ENCODE measurements around the gene ANAPC10. TPM values are rescaled to one million over a fixed set of nuclear protein-coding genes. Genes with fewer than 3 reads are reported as not detected.
A peak's percentile ranks its signal among the peaks of the same experiment; 100 is the strongest.

The ANAPC10 gene
- total and polyA plus RNA-seq, 2 of the 4 experiments (the other 2 are of a cell fraction): 17.1 to 22.4 TPM

- no peak overlapping the region for H2BK5ac ChIP-seq (ENCODE audit: low read depth, low read length, poor library complexity, severe bottlenecking)
- in situ Hi-C loops (cut with MboI; ENCODE audit: low sequenced_read_pairs): loop anchor here (10.0 kb wide), 1 partner anchor 887 kb away; no protein-coding TSS in a partner anchor
- H3K4me2 ChIP-seq (ENCODE audit: low read depth, low read length): no peak overlapping the region
- H3K4me3 ChIP-seq (ENCODE audit: insufficient read depth, low read depth, low read length): no peak overlapping the region
- no peak overlapping the region for H4K5ac ChIP-seq (ENCODE audit: low read depth, low read length)
- no peaks in the 10 kb centered on the region for H4K20me1 ChIP-seq (ENCODE audit: insufficient read depth, low read length)
- DNase-seq: peak; percentile 67
- no peak overlapping the region for H3K27ac ChIP-seq (ENCODE audit: insufficient read depth, low read length)
- no peak overlapping the region for H3K18ac ChIP-seq (ENCODE audit: low read depth, low read length)
- no peaks in the 10 kb centered on the region for H3K9me1 ChIP-seq (ENCODE audit: insufficient read depth, low read length)
- H3K23ac ChIP-seq (ENCODE audit: low read depth, low read length): no peak overlapping the region
- dilution Hi-C loops (cut with HindIII; ENCODE audit: low sequenced_read_pairs, unreplicated experiment): no loop called here
- H2AK5ac ChIP-seq (ENCODE audit: low read depth, low read length): no peak overlapping the region
- H2AFZ ChIP-seq (replicated peaks; ENCODE audit: low read length, poor library complexity): no peak overlapping the region
- TF ChIP-seq CTCF (conservative IDR thresholded peaks at IDR 0.05; ENCODE audit: low read depth, low read length) (peak; percentile 55), FOS (IDR thresholded peaks at IDR 0.05; ENCODE audit: low read depth, low read length) (no peak), SMC3 (IDR thresholded peaks at IDR 0.05; ENCODE audit: low read depth, low read length) (peak; percentile 46; the same call in 1 of the 2 replicates), RAD21 (IDR thresholded peaks at IDR 0.05; ENCODE audit: low read length) (peak; percentile 67)
- ChIA-PET POLR2A (ENCODE audit: unreplicated experiment) (no interaction called here), CTCF (interaction anchor here (0.5 to 1.1 kb wide), 4 partner anchors 10 to 306 kb away, joined by 3 to 9 read pairs (median 6); no protein-coding TSS in a partner anchor)
- H3K9ac ChIP-seq (ENCODE audit: low read depth, low read length): no peak overlapping the region
- no peaks in the 10 kb centered on the region for H3K9me3 ChIP-seq (ENCODE audit: control insufficient read depth, insufficient read depth, low read length)
- peak; percentile 77 for ATAC-seq (ENCODE audit: low read depth)
- H3K4ac ChIP-seq (ENCODE audit: low read depth, low read length): no peak overlapping the region
- H3K27me3 ChIP-seq (ENCODE audit: control insufficient read depth, insufficient read depth, low read length): no peaks in the 10 kb centered on the region
- no peak overlapping the region for H2BK120ac ChIP-seq (ENCODE audit: low read depth, low read length)
- H2BK20ac ChIP-seq (ENCODE audit: low read depth, low read length): no peak overlapping the region
- H4K91ac ChIP-seq (ENCODE audit: insufficient read depth, low read depth, low read length): no peak overlapping the region
- H2BK15ac ChIP-seq (ENCODE audit: low read depth, low read length): no peak overlapping the region
- no peaks in the 10 kb centered on the region for H3K36me3 ChIP-seq (ENCODE audit: control insufficient read depth, insufficient read depth, low read length)
- peaks cover 2 to 4% of the 10 kb centered on the region in 2 experiments; a peak in 3 of 4 replicates for H3K79me1 ChIP-seq (ENCODE audit: low read depth in 1 of 2, low read length in 2 of 2)
- H3K56ac ChIP-seq (ENCODE audit: extremely low read depth, insufficient read depth, low read length): no peak overlapping the region
- BruUV-seq (replicated peaks): no TSS peak
- no peak overlapping the region for H3K14ac ChIP-seq (replicated peaks; ENCODE audit: low read depth, low read length)
- intact Hi-C loops (cut with micrococcal nuclease): loop anchor here (1.0 to 2.0 kb wide), 3 partner anchors 274 to 887 kb away; no protein-coding TSS in a partner anchor
- no CpG with 5 or more reads among the region's 6 CpGs for WGBS, 2 experiments (ENCODE audit: extremely low coverage in 2 of 2, insufficient read length in 1 of 2)
- H3K4me1 ChIP-seq (ENCODE audit: control insufficient read depth, insufficient read depth, low read length): no peaks in the 10 kb centered on the region
- H2AK9ac ChIP-seq (replicated peaks; ENCODE audit: low read depth, low read length, poor library complexity): no peak overlapping the region
- no peak overlapping the region for H4K8ac ChIP-seq (ENCODE audit: low read depth in 2 of 2, low read length in 2 of 2)
These were observed 36.6 kb downstream of the ANAPC10 start for GRCh38 chr4:145061318-145061920.

Measured in IMR-90 (cell line).